Colonic mucosa (tissue), 4 donors: ENCODE data around the gene FCER2. TPM values are rescaled to one million over a fixed set of nuclear protein-coding genes. Genes with fewer than 3 reads are reported as not detected.

ENCODE experiments used
- DNase-seq: peaks from one replicate; pipeline ENCODE4 v3.0.0-alpha.2; 2020
- H3K27ac ChIP-seq: fragments of 200-600 bp; one replicate; pipeline ENCODE4 v1.8.0; 2021
- H3K27me3 ChIP-seq: fragments of 200-600 bp; one replicate; pipeline ENCODE4 v1.8.0; 2021
- H3K36me3 ChIP-seq: fragments of 200-600 bp; one replicate; pipeline ENCODE4 v1.8.0; 2021
- H3K4me1 ChIP-seq: fragments of 200-600 bp; one replicate; pipeline ENCODE4 v1.8.0; 2021; ENCODE audit warnings: mild to moderate bottlenecking
- H3K4me3 ChIP-seq: fragments of 200-600 bp; one replicate; pipeline ENCODE4 v1.8.0; 2021
- H3K9ac ChIP-seq, 2 donors: one replicate each; pipeline ENCODE4 v1.7.0; 2013; ENCODE audit warnings: control low read depth in 2 of 2, low read depth in 2 of 2, low read length in 2 of 2
- H3K9me3 ChIP-seq: fragments of 200-600 bp; one replicate; pipeline ENCODE4 v1.8.0; 2021
- intact Hi-C: fragments of 100-400 bp; cut with DNase I; formaldehyde crosslinking; loops from one replicate; pipeline ENCODE4 v1.14.1; 2022
- total RNA-seq, 2 donors: library from RNA; stranded (reverse); fragmentation: NEBNext Ultra II Directional in 1 of 2; extraction: Animal tissue kit (Norgen Biotek cat#: 25700) in 1 of 2; gene quantifications; one replicate each; pipeline ENCODE4 v1.2.1, GENCODE V29; 2021
- TF ChIP-seq, protein P1 (sequence below): fragments of 200-600 bp; IDR thresholded peaks from one replicate; pipeline ENCODE4 v1.8.0; 2022; ENCODE audit warnings: antibody characterized with exemption, mild to moderate bottlenecking
- donor health status: healthy.
- donor health status: DM: no; HTN: no; CAD: no.
- donor health status: DM: no; HTN: no; CAD: no.

FCER2 gene
- total RNA-seq, 2 donors from 2014 or later = 0.35 to 1.3 TPM

DNA sequence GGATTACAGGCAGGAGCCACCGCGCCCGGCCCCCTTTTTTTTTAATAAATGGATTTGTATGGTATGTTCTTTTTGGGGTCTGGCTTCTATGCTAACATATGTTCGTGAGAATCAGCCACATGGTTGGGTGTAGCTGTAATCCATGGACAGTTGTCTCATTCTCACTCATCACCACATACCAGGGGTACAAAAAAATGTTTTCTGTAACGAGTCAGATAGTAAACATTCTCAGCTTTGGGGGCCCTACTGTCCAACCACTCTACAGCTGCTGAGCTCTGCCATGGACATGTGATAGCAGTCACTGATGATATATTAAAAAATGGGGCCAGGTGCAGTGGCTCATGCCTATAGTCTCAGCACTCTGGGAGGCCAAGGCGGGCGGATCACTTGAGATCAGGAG, 38.2 kb downstream of the FCER2 start:
- no peak for DNase-seq
- Histone ChIP-seq H3K27ac (no peak overlapping the region), H3K9ac (no peak overlapping the region), H3K4me1 (no peaks in the 10 kb centered on the region), H3K27me3 (no peaks in the 10 kb centered on the region), H3K4me3 (no peak overlapping the region), H3K36me3 (no peaks in the 10 kb centered on the region), H3K9me3 (no peaks in the 10 kb centered on the region)
- TF ChIP-seq, protein P1, sequence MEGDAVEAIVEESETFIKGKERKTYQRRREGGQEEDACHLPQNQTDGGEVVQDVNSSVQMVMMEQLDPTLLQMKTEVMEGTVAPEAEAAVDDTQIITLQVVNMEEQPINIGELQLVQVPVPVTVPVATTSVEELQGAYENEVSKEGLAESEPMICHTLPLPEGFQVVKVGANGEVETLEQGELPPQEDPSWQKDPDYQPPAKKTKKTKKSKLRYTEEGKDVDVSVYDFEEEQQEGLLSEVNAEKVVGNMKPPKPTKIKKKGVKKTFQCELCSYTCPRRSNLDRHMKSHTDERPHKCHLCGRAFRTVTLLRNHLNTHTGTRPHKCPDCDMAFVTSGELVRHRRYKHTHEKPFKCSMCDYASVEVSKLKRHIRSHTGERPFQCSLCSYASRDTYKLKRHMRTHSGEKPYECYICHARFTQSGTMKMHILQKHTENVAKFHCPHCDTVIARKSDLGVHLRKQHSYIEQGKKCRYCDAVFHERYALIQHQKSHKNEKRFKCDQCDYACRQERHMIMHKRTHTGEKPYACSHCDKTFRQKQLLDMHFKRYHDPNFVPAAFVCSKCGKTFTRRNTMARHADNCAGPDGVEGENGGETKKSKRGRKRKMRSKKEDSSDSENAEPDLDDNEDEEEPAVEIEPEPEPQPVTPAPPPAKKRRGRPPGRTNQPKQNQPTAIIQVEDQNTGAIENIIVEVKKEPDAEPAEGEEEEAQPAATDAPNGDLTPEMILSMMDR = no peak
- intact Hi-C loops = no loop called here

- Histone ChIP-seq H3K36me3 (no peaks in the 10 kb centered on the region), H3K27ac (no peak overlapping the region), H3K9me3 (no peaks in the 10 kb centered on the region), H3K9ac (no peak overlapping the region), H3K4me3 (no peak overlapping the region), H3K4me1 (no peaks in the 10 kb centered on the region), H3K27me3 (no peaks in the 10 kb centered on the region)
- intact Hi-C loops = no loop called here
- DNase-seq = no peak
- TF ChIP-seq, protein P1 = no peak
These were observed 39.3 kb downstream of the FCER2 start for GRCh38 chr19:7662657-7663056.

GRCh38 chr19:7661744-7662538, 40.0 kb downstream of the FCER2 start:
- Histone ChIP-seq H3K9ac (no peak overlapping the region), H3K4me1 (no peaks in the 10 kb centered on the region), H3K27ac (no peak overlapping the region), H3K9me3 (no peaks in the 10 kb centered on the region), H3K4me3 (no peak overlapping the region), H3K27me3 (no peaks in the 10 kb centered on the region), H3K36me3 (no peaks in the 10 kb centered on the region)
- TF ChIP-seq, protein P1 = no peak
- DNase-seq = no peak
- intact Hi-C loops = no loop called here

GRCh38 chr19:7658219-7658686, 43.7 kb downstream of the FCER2 start:
- Histone ChIP-seq H3K4me3 (no peak overlapping the region), H3K27me3 (no peaks in the 10 kb centered on the region), H3K36me3 (no peaks in the 10 kb centered on the region), H3K4me1 (no peaks in the 10 kb centered on the region), H3K9ac (no peak overlapping the region), H3K9me3 (no peaks in the 10 kb centered on the region), H3K27ac (no peak overlapping the region)
- no peak for DNase-seq
- intact Hi-C loops = no loop called here
- TF ChIP-seq, protein P1 = no peak

- Histone ChIP-seq H3K36me3 (no peaks in the 10 kb centered on the region), H3K27ac (no peak overlapping the region), H3K4me1 (no peaks in the 10 kb centered on the region), H3K4me3 (no peak overlapping the region), H3K9ac (no peak overlapping the region), H3K9me3 (no peaks in the 10 kb centered on the region), H3K27me3 (no peaks in the 10 kb centered on the region)
- no peak for DNase-seq
- intact Hi-C loops = no loop called here
- TF ChIP-seq, protein P1 = no peak
These were observed 44.7 kb downstream of the FCER2 start for GRCh38 chr19:7657131-7657751.
